Measurements from ENCODE around the gene CLPSL2.

GRCh38 chr6:35727231-35727934 lies 49.0 kb upstream of the CLPSL2 start:
- TF ChIP-seq POLR2A (IDR thresholded peaks at IDR 0.05), result no peak
- TF ChIP-seq CTCF (IDR thresholded peaks at IDR 0.05), result no peak

Data from lower leg skin (tissue), 3 donors.